K562 (cell line): ENCODE data around the gene CBFA2T3. TPM values are rescaled to one million over a fixed set of nuclear protein-coding genes. Genes with fewer than 3 reads are reported as not detected.

ENCODE experiments used
- ATF7 ChIP-seq: fragments of 450-650 bp; IDR thresholded peaks from 2 replicates; pipeline ENCODE4 v1.7.1; 2014; ENCODE audit warnings: mild to moderate bottlenecking, moderate library complexity
- CHD7 ChIP-seq: fragments of 200-600 bp; sonication (generic); IDR thresholded peaks from one replicate; pipeline ENCODE4 v1.6.1; 2012; ENCODE audit warnings: mild to moderate bottlenecking, low read depth, low read length, inconsistent platforms
- IRF1 ChIP-seq: sonication (generic); formaldehyde crosslinking; IDR thresholded peaks from 2 replicates; pipeline ENCODE4 v1.8.0; 2022; ENCODE audit warnings: missing genetic modification reagents, mild to moderate bottlenecking, borderline replicate concordance
- IRF9 ChIP-seq: fragments of 450-650 bp; IDR thresholded peaks from 2 replicates; pipeline ENCODE4 v1.6.1; 2016; ENCODE audit warnings: missing biosample characterization, missing genetic modification characterization
- KAT2B ChIP-seq: IDR thresholded peaks from one replicate; pipeline ENCODE4 v1.6.1; 2012; ENCODE audit warnings: low read depth, mild to moderate bottlenecking, control low read depth, inconsistent platforms, low read length, moderate library complexity
- MTA1 ChIP-seq: fragments of 450-650 bp; IDR thresholded peaks from 2 replicates; pipeline ENCODE4 v1.6.1; 2017; ENCODE audit warnings: borderline replicate concordance
- NR4A1 ChIP-seq, 2 experiments: fragments of 250-450 bp in 1 of 2; fragments of 450-650 bp in 1 of 2; sonication (Bioruptor Pico) in 1 of 2; IDR thresholded peaks; 2 replicates each; pipeline versions ENCODE4 v1.4.0 to v1.6.1; 2016 to 2020; ENCODE audit warnings: mild to moderate bottlenecking in 2 of 2, missing compliant biosample characterization in 1 of 2, missing genetic modification characterization in 1 of 2, moderate library complexity in 1 of 2
- RAD51 ChIP-seq: fragments of 450-650 bp; IDR thresholded peaks from 2 replicates; pipeline ENCODE4 v1.7.1; 2016; ENCODE audit warnings: low read depth, mild to moderate bottlenecking, borderline replicate concordance
- SMAD3 ChIP-seq: fragments of 450-650 bp; formaldehyde crosslinking; conservative IDR thresholded peaks from 2 replicates; pipeline ENCODE4 v1.4.0; 2020; ENCODE audit warnings: mild to moderate bottlenecking
- ZNF133 ChIP-seq: fragments of 250-450 bp; sonication (Bioruptor Pico); IDR thresholded peaks from 2 replicates; pipeline ENCODE4 v1.4.0; 2020; ENCODE audit warnings: mild to moderate bottlenecking
- ZNF134 ChIP-seq: fragments of 250-450 bp; sonication (Bioruptor Pico); conservative IDR thresholded peaks from 2 replicates; pipeline ENCODE4 v1.4.0; 2020
- ZNF778 ChIP-seq: fragments of 450-650 bp; formaldehyde crosslinking; IDR thresholded peaks from 2 replicates; pipeline ENCODE4 v1.4.0; 2020; ENCODE audit warnings: mild to moderate bottlenecking, moderate library complexity
- polyA plus RNA-seq, 8 experiments: library from polyadenylated mRNA; depleted of rRNA in 4 of 8; stranded (reverse) in 5 of 8; unstranded in 3 of 8; fragments of >200 nt; fragmentation: Nextera tagmentation in 2 of 8; fragmentation: Illumina TruSeq in 1 of 8; extraction: Ambion mirVana in 2 of 8; extraction: Trizol in 1 of 8; gene quantifications; 2 replicates each; pipeline versions ENCODE4 v1.2.1 to v1.2.3, GENCODE V29; 2011 to 2014; ENCODE audit warnings: inconsistent platforms in 1 of 8, missing spikeins in 1 of 8
- total RNA-seq, 7 experiments: library from RNA; depleted of rRNA in 6 of 7; stranded (reverse); fragments of >200 nt in 6 of 7; fragmentation: Illumina TruSeq in 2 of 7; extraction: Trizol in 2 of 7; gene quantifications; 2 replicates each; pipeline versions ENCODE4 v1.2.1 to v1.2.3, GENCODE V29; 2011 to 2021; ENCODE audit warnings: low replicate concordance in 1 of 7
- TF ChIP-seq, protein P1 (sequence below): sonication (generic); formaldehyde crosslinking; IDR thresholded peaks from 2 replicates; pipeline ENCODE4 v1.8.0; 2022; ENCODE audit warnings: missing genetic modification reagents, mild to moderate bottlenecking, moderate library complexity, borderline replicate concordance

CBFA2T3 gene
- total and polyA plus RNA-seq, 9 of the 15 experiments (the other 6 are each of a cell fraction or from before 2014, with no cell fraction given): 2.3 to 145 (median 6.7) TPM

GRCh38 chr16:89018282-89019158, 41.5 kb upstream of the CBFA2T3 start (continued):
- TF ChIP-seq CHD7 (no peak), SMAD3 (CRISPR knock-in tag) (no peak), RAD51 (no peak), ZNF134 (CRISPR knock-in tag) (no peak), ATF7 (no peak), KAT2B (no peak), IRF1 (CRISPR knock-in tag) (no peak), ZNF133 (CRISPR knock-in tag) (no peak), NR4A1 (CRISPR knock-in tag; IDR thresholded peaks at IDR 0.05) (no peak), NR4A1 (tag; IDR thresholded peaks at IDR 0.05) (no peak), ZNF778 (CRISPR knock-in tag) (no peak), MTA1 (peak; percentile 34; the same call in 1 of the 2 replicates), IRF9 (tag) (no peak)
- TF ChIP-seq, protein P1, sequence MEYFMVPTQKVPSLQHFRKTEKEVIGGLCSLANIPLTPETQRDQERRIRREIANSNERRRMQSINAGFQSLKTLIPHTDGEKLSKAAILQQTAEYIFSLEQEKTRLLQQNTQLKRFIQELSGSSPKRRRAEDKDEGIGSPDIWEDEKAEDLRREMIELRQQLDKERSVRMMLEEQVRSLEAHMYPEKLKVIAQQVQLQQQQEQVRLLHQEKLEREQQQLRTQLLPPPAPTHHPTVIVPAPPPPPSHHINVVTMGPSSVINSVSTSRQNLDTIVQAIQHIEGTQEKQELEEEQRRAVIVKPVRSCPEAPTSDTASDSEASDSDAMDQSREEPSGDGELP (CRISPR knock-in tag): peak; percentile 35; the same call in 1 of the 2 replicates
